HG02981 (cell line): ENCODE data around the gene PDIA2.
"Not testable (repeated sequence)": the region's sequence is repeated elsewhere in the genome, so short reads cannot be mapped to it uniquely, and the experiment has no call there.

Experiments
- ATAC-seq: cut with Tn5 transposase; IDR thresholded peaks from one replicate; pipeline ENCODE4 v1.9.1; 2021; ENCODE audit warnings: mild to moderate bottlenecking, moderate library complexity; ENCODE audit not compliant: unreplicated experiment

Gene PDIA2

DNA sequence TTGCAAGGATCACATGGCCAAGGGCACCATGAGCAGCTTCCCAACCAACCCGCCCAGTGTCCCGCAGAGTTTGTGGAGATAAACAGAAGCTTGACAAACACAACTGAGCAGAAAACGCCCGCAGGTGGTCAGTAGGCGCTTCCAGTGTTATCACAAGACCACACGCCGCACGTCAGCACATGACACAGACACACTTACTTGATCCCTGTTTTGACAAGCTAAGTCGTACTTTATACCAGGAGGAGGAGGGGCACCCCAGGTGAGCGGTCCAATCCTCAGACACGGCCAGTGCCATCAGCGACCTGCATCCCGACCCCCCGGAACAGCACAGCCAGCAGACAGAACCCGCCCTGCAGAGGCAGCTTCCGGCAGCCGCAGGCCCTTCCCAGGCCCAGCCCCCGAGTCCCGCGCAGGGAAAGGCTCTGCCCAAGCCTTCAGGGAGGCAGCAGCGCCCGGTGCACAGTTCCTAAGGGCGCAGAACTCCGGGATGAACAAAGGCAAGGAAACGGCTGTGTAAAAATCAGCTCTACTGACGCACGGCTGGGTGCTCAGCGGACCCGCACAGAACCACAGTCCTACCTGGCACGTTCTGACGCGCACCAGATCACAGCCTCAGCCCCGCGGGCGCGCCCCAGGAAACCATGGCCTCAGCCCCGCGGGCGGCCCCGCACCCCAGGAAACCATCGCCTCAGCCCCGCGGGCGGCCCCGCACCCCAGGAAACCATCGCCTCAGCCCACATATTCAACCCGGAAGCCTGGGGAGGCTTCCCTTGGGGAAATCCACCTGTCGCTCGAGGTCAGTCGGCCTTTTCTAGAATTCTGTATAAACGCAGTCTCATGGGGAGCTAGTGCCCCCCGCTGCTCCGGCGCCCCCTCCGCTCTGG, 41.7 kb downstream of the PDIA2 start:
- ATAC-seq: no peak

DNA sequence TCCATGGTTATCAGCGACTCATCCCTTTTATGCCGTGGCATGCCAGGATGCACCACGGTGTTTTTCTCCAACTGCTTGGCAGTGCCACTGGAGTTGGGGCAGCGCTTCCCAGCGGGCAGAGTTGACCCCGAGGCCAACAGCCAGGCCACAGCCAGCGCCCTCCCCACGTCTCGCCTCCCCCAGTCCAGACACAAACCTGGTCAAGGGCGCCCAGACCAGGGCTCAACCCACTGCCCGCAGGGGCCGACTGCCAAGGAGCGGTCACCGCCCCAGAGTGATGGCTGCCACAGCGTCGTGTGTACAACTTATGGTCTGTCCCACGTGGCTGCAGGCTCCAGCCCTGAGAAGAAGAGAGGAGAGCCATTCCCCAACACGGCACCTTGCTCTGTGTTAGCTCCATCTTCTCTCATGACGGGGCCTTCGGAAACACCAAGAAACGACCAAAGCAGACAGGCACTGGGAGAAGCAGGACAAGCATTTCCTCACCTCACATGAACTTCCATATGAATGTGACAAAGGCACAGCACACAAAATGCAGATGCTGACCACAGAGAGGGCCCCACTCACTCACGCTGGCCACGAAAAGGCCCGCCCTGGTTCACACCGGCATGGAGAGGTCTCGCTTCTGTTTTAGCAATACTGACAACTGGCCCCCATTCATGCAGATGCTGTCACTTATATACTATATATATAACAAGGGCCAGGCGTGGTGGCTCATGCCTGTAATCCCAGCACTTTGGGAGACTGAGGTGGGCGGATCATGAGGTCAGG, 42.6 kb downstream of the PDIA2 start:
- ATAC-seq: no peak

DNA sequence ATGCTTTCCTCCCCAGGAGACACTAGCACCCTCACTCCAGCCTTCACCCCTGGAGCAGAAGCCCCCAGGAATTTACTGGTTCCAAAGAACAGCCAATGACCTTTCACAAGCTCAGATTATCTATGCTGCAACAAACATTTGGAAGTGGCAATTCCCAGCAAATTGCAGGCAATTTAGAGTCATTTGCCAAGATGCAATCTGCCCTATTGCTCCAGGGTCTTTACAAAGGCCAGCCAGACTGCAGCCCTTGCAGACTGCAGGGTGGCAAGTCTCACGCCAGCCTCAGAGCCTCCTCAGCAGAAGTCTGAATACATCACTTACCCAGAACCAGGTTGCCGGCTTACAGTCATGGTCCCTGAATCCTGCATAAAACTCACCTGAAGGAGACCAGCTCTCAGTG, 47.8 kb downstream of the PDIA2 start:
- no peak for ATAC-seq

DNA sequence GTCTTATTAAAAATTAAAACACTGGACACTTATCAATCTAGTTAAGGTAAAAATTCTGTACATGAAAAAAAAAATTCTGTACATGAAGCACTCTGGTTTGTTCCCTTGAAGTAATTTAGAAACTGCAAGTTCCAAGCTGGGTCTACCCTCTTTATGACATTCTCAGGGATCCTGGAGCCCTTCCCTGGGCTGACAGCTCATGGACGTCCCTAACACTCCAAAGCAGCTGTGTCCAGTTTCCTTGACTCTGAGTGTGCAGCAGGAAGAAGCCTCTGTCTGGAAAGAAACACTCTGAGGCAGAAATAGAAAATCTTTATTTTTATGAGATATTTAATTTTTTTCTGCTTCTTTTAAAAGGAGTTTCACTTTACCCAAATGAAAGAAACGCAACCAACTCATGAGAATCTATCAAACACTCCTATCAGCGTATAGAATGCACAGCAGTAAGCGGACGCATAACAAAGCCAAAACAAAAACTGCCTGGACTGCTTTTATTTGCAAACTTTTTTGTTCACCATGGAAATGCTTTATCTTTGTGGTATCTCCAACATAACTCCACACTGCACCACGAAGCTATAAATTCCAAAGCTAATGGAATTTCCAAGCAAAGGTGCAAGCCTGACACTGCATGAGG, 48.3 kb downstream of the PDIA2 start:
- not testable (repeated sequence) for ATAC-seq

DNA sequence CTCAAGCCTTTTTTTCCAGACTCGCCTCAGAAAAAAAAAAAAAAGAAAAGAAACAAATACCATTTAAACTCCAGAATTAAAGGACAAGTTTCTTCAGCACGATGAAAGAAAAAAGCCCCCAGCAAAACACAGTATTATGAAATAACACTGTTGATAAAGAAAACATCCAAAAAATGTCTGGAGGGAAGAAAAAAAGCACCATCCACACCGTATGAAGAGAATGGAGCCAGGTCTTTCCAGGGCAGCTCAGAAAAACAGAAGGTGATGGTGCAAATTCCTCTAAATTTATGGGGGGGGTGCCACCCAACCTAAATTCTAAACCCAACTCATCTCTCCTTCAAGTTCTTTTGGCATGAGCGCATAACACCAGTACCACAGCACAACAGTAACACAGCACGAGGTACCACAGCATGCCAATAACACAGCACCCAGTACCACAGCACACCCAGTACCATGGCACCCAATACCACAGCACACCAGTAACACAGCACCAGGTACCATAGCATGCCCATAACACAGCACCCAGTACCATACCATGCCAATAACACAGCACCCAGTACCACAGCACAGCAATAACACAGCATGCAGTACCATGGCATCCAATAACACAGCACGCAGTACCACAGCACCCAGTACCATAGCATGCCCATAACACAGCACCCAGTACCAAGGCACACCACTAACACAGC, 50.6 kb downstream of the PDIA2 start:
- no peak for ATAC-seq

DNA sequence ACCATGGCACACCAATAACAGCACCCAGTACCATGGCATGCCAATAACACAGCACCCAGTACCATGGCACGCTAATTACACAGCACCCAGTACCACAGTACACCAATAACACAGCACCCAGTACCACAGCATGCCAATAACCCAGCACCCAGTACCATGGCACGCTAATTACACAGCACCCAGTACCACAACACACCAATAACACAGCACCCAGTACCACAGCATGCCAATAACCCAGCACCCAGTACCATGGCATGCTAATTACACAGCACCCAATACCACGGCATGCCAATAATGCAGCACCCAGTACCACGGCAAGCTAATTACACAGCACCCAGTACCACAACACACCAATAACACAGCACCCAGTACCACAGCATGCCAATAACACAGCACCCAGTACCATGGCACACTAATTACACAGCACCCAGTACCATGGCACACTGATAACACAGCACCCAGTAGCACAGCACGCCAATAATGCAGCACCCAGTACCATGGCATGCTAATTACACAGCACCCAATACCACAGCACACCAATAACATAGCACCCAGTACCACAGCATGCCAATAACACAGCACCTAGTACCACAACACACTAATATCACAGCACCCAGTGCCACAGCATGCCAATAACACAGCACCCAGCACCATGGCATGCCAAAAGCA, 51.3 kb downstream of the PDIA2 start:
- ATAC-seq: not testable (repeated sequence)

DNA sequence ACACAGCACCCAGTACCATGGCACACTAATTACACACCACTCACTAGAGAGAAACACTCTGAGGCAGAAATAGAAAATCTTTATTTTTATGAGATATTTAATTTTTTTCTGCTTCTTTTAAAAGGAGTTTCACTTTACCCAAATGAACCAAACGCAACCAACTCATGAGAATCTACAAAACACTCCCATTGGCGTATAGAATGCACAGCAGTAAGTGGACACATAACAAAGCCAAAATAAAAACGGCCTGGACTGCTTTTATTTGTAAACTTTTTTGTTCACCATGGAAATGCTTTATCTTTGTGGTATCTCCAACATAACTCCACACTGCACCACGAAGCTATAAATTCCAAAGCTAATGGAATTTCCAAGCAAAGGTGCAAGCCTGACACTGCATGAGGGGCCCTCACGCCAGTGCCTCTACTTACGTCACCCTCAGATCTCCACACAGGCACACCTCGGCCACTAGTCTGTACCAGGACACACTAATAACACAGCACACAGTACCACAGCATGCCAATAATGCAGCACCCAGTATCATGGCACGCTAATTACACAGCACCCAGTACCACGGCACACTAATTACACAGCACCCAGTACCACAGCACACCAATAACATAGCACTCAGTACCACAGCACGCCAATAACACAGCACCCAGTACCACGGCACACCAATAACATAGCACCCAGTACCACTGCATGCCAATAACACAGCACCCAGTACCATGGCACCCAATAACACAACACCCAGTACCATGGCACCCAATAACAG, 52.1 kb downstream of the PDIA2 start:
- ATAC-seq: not testable (repeated sequence)

DNA sequence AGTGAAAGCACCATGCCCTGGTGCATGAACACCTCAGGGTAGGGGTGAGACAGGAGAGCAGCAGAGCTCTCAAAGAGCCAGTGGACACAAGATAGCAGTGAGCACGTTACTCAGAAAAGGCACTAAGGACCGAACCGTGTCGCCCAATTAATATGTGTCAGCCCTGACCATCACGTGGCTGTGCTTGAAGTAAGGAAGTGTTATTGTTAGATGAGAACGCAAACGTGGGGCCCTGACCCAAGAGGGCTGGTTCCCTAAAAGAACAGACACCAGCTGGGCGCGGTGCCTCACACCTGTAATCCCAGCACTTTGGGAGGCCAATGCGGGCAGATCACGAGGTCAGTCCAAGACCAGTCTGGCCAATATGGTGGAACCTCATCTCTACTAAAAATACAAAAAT, 53.3 kb downstream of the PDIA2 start:
- no peak for ATAC-seq
